ENCODE results near the gene CHST7.
"Not testable (repeated sequence)": the region's sequence is repeated elsewhere in the genome, so short reads cannot be mapped to it uniquely, and the experiment has no call there.

DNA sequence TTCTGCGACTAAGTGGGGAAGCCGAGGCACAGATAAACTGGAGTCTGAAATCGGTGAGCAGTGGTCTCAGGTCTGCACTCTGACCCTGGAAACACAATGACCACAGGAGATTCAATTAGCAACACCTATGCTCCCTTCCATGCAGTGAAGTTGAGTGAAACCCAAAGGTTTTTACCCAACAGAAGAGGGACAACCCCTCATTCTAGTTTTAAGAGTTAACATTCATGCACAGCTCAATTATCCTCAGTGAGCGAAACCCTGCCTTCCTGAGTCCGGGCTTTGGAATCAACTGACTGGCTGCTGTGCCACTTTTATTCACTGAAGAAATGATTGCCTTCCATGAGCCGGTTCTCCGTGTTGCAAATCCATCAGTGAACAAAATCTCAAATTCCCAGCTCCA lies 29.0 kb upstream of the CHST7 start:
- TF ChIP-seq EGR1 (IDR thresholded peaks at IDR 0.05; ENCODE audit: borderline replicate concordance, low read depth, low read length); TCF12 (IDR thresholded peaks at IDR 0.05; ENCODE audit: low read depth, low read length); KDM1A (IDR thresholded peaks at IDR 0.05; ENCODE audit: borderline replicate concordance, low read length); EZH2 (IDR thresholded peaks at IDR 0.05; ENCODE audit: low read depth, low read length, severe bottlenecking); POLR2A (IDR thresholded peaks at IDR 0.05; ENCODE audit: control extremely low read depth in 1 of 2, low read depth in 2 of 2, low read length in 2 of 2); JUND (IDR thresholded peaks at IDR 0.05; ENCODE audit: low read length); KDM5A (IDR thresholded peaks at IDR 0.05; ENCODE audit: low read length); JUN (IDR thresholded peaks at IDR 0.05; ENCODE audit: low read depth, low read length); GABPA (IDR thresholded peaks at IDR 0.05; ENCODE audit: borderline replicate concordance, insufficient read depth, low read length): not testable (repeated sequence)
- TF ChIP-seq, protein P1, sequence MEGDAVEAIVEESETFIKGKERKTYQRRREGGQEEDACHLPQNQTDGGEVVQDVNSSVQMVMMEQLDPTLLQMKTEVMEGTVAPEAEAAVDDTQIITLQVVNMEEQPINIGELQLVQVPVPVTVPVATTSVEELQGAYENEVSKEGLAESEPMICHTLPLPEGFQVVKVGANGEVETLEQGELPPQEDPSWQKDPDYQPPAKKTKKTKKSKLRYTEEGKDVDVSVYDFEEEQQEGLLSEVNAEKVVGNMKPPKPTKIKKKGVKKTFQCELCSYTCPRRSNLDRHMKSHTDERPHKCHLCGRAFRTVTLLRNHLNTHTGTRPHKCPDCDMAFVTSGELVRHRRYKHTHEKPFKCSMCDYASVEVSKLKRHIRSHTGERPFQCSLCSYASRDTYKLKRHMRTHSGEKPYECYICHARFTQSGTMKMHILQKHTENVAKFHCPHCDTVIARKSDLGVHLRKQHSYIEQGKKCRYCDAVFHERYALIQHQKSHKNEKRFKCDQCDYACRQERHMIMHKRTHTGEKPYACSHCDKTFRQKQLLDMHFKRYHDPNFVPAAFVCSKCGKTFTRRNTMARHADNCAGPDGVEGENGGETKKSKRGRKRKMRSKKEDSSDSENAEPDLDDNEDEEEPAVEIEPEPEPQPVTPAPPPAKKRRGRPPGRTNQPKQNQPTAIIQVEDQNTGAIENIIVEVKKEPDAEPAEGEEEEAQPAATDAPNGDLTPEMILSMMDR (IDR thresholded peaks at IDR 0.05; ENCODE audit: control extremely low read depth in 1 of 3, insufficient read depth in 1 of 3, low read depth in 1 of 3, low read length in 3 of 3) = not testable (repeated sequence)

Measured in H1 (cell line).